ENCODE results near the gene M6PR. TPM values are rescaled to one million over a fixed set of nuclear protein-coding genes. Genes with fewer than 3 reads are reported as not detected.

M6PR gene
- total RNA-seq, 4 donors from 2014 or later, result 79.5 to 105 (median 90.2) TPM

DNA sequence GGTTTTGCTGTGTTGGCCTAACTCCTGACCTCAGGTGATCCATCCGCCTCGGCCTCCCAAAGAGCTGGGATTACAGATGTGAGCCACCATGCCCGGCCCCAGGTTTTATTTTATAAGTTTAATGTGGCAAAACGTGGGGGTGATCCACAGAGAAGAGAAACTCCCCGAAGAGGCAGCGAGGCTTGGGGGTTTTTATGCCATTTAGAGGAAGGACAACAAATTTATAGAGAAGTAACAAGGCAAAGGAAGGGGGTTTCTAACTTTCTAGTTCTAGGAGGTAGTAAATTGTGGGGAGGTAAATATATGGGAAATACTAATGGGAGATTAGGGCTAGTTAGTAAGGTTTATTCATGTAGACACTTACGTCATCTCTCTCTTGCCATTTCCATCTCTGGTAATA, 52.4 kb downstream of the M6PR start:
- H3K4me1 ChIP-seq, result no peaks in the 10 kb centered on the region
- H3K9me3 ChIP-seq, result no peaks in the 10 kb centered on the region
- no peak overlapping the region for H3K27ac ChIP-seq
- no peaks in the 10 kb centered on the region for H3K27me3 ChIP-seq
- WGBS, 2 donors (ENCODE audit: low coverage in 1 of 2), result 89 to 90% methylated on average over 1 to 4 of the region's 7 CpGs
- ATAC-seq, result no peak
- H3K36me3 ChIP-seq, result no peaks in the 10 kb centered on the region
- H3K4me3 ChIP-seq, result no peak overlapping the region
- no peak for TF ChIP-seq POLR2A (IDR thresholded peaks at IDR 0.05)
- TF ChIP-seq POLR2AphosphoS5 (IDR thresholded peaks at IDR 0.05), result no peak
- TF ChIP-seq EP300 (IDR thresholded peaks at IDR 0.05), result no peak
- TF ChIP-seq, protein P1, sequence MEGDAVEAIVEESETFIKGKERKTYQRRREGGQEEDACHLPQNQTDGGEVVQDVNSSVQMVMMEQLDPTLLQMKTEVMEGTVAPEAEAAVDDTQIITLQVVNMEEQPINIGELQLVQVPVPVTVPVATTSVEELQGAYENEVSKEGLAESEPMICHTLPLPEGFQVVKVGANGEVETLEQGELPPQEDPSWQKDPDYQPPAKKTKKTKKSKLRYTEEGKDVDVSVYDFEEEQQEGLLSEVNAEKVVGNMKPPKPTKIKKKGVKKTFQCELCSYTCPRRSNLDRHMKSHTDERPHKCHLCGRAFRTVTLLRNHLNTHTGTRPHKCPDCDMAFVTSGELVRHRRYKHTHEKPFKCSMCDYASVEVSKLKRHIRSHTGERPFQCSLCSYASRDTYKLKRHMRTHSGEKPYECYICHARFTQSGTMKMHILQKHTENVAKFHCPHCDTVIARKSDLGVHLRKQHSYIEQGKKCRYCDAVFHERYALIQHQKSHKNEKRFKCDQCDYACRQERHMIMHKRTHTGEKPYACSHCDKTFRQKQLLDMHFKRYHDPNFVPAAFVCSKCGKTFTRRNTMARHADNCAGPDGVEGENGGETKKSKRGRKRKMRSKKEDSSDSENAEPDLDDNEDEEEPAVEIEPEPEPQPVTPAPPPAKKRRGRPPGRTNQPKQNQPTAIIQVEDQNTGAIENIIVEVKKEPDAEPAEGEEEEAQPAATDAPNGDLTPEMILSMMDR (IDR thresholded peaks at IDR 0.05), result no peak

DNA sequence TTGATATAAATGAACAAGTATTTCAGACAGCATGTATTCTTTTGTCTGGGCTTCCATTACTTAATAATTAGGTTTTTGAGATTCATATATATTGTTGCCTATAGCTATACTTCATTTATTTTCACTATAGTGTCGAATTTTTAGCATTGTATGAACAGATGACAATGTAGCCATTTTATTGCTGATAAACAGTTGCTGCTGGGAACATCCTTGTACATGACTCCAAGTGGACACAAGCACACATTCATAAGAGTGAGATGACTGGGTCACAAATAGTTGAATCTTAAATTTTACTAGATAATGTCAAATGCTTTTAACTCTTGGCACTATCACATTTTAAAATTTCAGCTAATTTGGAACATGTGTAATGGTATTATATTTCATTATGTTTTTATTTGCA, 54.5 kb downstream of the M6PR start:
- Histone ChIP-seq H3K27ac (no peak overlapping the region), H3K9me3 (no peaks in the 10 kb centered on the region), H3K27me3 (no peaks in the 10 kb centered on the region), H3K36me3 (no peaks in the 10 kb centered on the region), H3K4me3 (no peak overlapping the region), H3K4me1 (no peaks in the 10 kb centered on the region)
- ATAC-seq, result no peak
- WGBS, 2 donors (ENCODE audit: low coverage in 1 of 2), result 68% methylated on average over 1 of the region's 1 CpG; no CpG with 5 or more reads in 1 of the 2 donors
- TF ChIP-seq EP300 (IDR thresholded peaks at IDR 0.05) (no peak), POLR2AphosphoS5 (IDR thresholded peaks at IDR 0.05) (no peak), POLR2A (IDR thresholded peaks at IDR 0.05) (no peak)
- TF ChIP-seq, protein P1 (IDR thresholded peaks at IDR 0.05), result no peak

DNA sequence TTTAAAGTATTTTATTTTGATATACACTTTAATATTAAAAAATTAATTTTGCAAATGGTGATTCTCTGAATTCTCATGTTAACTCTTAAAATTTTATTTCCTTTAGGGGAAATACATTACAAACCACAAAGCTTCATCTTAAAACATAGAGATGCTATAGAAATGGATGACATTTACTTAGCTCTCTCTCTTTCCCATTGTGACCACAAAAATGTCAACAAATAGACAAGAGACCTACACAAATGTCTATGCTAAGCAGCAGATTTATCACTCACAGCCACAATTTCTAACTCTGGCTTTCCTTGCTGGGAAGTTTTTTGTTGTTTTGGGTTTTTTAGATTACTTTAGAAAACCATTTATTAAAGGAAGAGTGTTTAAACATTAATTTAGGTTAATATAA, 55.1 kb downstream of the M6PR start:
- TF ChIP-seq POLR2AphosphoS5 (IDR thresholded peaks at IDR 0.05) (no peak), POLR2A (IDR thresholded peaks at IDR 0.05) (no peak), EP300 (IDR thresholded peaks at IDR 0.05) (no peak)
- TF ChIP-seq, protein P1 (IDR thresholded peaks at IDR 0.05), result no peak
- no peaks in the 10 kb centered on the region for H3K4me1 ChIP-seq
- ATAC-seq, result no peak

DNA sequence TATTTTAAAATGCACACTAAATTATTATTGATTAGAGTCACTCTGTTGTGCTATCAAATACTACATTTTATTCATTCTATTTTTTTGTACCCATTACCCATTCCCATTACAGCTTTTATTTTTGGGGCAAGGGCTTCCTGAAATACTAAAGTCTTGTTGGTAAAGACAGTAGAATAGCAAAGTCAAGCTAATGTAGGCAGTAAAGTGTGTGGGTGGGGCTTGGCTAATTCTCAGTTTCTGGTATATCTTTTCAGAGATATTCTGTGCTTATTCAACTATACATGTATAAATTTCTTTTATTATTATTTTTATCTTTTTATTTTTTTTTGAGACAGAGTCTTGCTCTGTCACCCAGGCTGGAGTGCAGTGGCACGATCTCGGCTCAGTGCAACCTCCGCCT, 57.5 kb downstream of the M6PR start:
- H3K4me3 ChIP-seq, result no peak overlapping the region
- H3K4me1 ChIP-seq, result no peaks in the 10 kb centered on the region
- no peak overlapping the region for H3K27ac ChIP-seq
- TF ChIP-seq POLR2A (IDR thresholded peaks at IDR 0.05), result no peak
- TF ChIP-seq EP300 (IDR thresholded peaks at IDR 0.05), result no peak
- no peak for TF ChIP-seq POLR2AphosphoS5 (IDR thresholded peaks at IDR 0.05)
- TF ChIP-seq, protein P1 (IDR thresholded peaks at IDR 0.05), result no peak
- no peaks in the 10 kb centered on the region for H3K27me3 ChIP-seq
- WGBS, 2 donors (ENCODE audit: low coverage in 1 of 2), result 90 to 100% methylated on average over 3 of the region's 3 CpGs
- no peak for ATAC-seq
- no peaks in the 10 kb centered on the region for H3K36me3 ChIP-seq
- no peaks in the 10 kb centered on the region for H3K9me3 ChIP-seq

More for the DNA sequence above, 55.1 kb downstream of the M6PR start:
- Histone ChIP-seq H3K27me3 (no peaks in the 10 kb centered on the region), H3K27ac (no peak overlapping the region), H3K9me3 (no peaks in the 10 kb centered on the region), H3K36me3 (no peaks in the 10 kb centered on the region), H3K4me3 (no peak overlapping the region)

Other genes starting within 250 kb of the M6PR start
- 10 to 100 TPM in 1 of 4 donors, 1 to 10 TPM in 2, under 1 TPM in 1; 0.40 to 17.1 (median 2.4) TPM for gene A2ML1, start 127.0 kb downstream of the M6PR start, total RNA-seq
- 10 to 100 TPM; 22.7 to 52.0 (median 42.1) TPM for gene PHC1, start 35.1 kb downstream of the M6PR start, total RNA-seq
- 1 to 10 TPM in 2 of 4 donors, under 1 TPM in 1, not detected in 1; 0.45 to 5.7 (median 1.6) TPM for gene KLRG1, start 39.9 kb upstream of the M6PR start, total RNA-seq
- gene A2M, start 166.3 kb upstream of the M6PR start, total RNA-seq, result 100 to 1,000 TPM; 268 to 632 (median 588) TPM